22Rv1 (cell line): ENCODE results near the gene RHOH.

ENCODE experiments used
- CTCF ChIP-seq: fragments of 450-650 bp; IDR thresholded peaks from 2 replicates; pipeline ENCODE4 v1.5.1; 2017; ENCODE audit warnings: mild to moderate bottlenecking
- ZFX ChIP-seq: fragments of 450-650 bp; IDR thresholded peaks from 2 replicates; pipeline ENCODE4 v1.6.1; 2017; ENCODE audit warnings: antibody characterized with exemption, borderline replicate concordance

- TF ChIP-seq CTCF (no peak), ZFX (no peak)
Observed at GRCh38 chr4:40195182-40196177, 1.4 kb upstream of the RHOH start.
